Smooth muscle cell (in vitro differentiated cells): Measurements from ENCODE around the gene GPR137. TPM values are rescaled to one million over a fixed set of nuclear protein-coding genes. Genes with fewer than 3 reads are reported as not detected.

ENCODE experiments used
- DNase-seq: peaks from one replicate; lab custom pipeline; 2025; ENCODE audit not compliant: unreplicated experiment; lab: John Stamatoyannopoulos, UW
- H2AFZ ChIP-seq: fragments of 200-600 bp; sonication (generic); 2 replicates; pipeline ENCODE4 v1.6.0; 2016; ENCODE audit warnings: antibody characterized with exemption, low read depth, mild to moderate bottlenecking
- H3F3A ChIP-seq: fragments of 200-600 bp; sonication (generic); 2 replicates; pipeline ENCODE4 v1.6.0; 2017; ENCODE audit warnings: antibody characterized with exemption, low read depth
- H3K27ac ChIP-seq: fragments of 200-600 bp; sonication (generic); 2 replicates; pipeline ENCODE4 v1.5.1; 2016; ENCODE audit warnings: low read depth, mild to moderate bottlenecking
- H3K27me3 ChIP-seq: fragments of 200-600 bp; sonication (generic); 2 replicates; pipeline ENCODE4 v1.6.1; 2016; ENCODE audit warnings: low read depth, mild to moderate bottlenecking
- H3K36me3 ChIP-seq: fragments of 200-600 bp; sonication (generic); 2 replicates; pipeline ENCODE4 v1.5.1; 2016; ENCODE audit warnings: low read depth
- H3K4me1 ChIP-seq: fragments of 200-600 bp; sonication (generic); 2 replicates; pipeline ENCODE4 v1.5.1; 2016; ENCODE audit warnings: low read depth
- H3K4me2 ChIP-seq: fragments of 200-600 bp; sonication (generic); 2 replicates; pipeline ENCODE4 v1.6.0; 2016; ENCODE audit warnings: mild to moderate bottlenecking
- H3K4me3 ChIP-seq: fragments of 200-600 bp; sonication (generic); 2 replicates; pipeline ENCODE4 v1.5.1; 2016; ENCODE audit warnings: mild to moderate bottlenecking
- H3K79me2 ChIP-seq: fragments of 200-600 bp; sonication (generic); 2 replicates; pipeline ENCODE4 v1.6.0; 2016; ENCODE audit warnings: low read depth, mild to moderate bottlenecking
- H3K9ac ChIP-seq: fragments of 200-600 bp; sonication (generic); 2 replicates; pipeline ENCODE4 v1.6.0; 2016; ENCODE audit warnings: low read depth
- H3K9me3 ChIP-seq: fragments of 200-600 bp; sonication (generic); replicated peaks from 2 replicates; pipeline ENCODE4 v1.5.1; 2016; ENCODE audit warnings: low read depth
- H4K20me1 ChIP-seq: fragments of 200-600 bp; sonication (generic); 2 replicates; pipeline ENCODE4 v1.6.0; 2016; ENCODE audit warnings: low read depth
- CTCF ChIP-seq: fragments of 200-600 bp; sonication (generic); IDR thresholded peaks from 2 replicates; pipeline ENCODE4 v1.5.1; 2017; ENCODE audit warnings: borderline replicate concordance, mild to moderate bottlenecking, antibody characterized with exemption; ENCODE audit not compliant: insufficient read depth, poor library complexity, severe bottlenecking
- WGBS: methylation state at CpG from one replicate; pipeline ENCODE4 v1.1.7; 2016; ENCODE audit warnings: low lambda C conversion rate; 5-methylcytosine and 5-hydroxymethylcytosine counted together
- polyA plus RNA-seq: library from polyadenylated mRNA; unstranded; fragments of >200 nt; fragmentation: Nextera tagmentation; extraction: Ambion mirVana; gene quantifications from 2 replicates; pipeline ENCODE4 v1.2.1, GENCODE V29; 2016
- total RNA-seq: library from RNA; depleted of rRNA; stranded (reverse); fragments of >200 nt; gene quantifications from 2 replicates; pipeline ENCODE4 v1.2.3, GENCODE V29; 2014

The GPR137 gene
- total and polyA plus RNA-seq, 2 experiments from 2014 or later, result 17.3 to 69.0 TPM

GRCh38 chr11:64304316-64305072, 18.8 kb downstream of the GPR137 start:
- H3K4me2 ChIP-seq, result peak overlapping the region; percentile 79
- H3K27ac ChIP-seq, result peak overlapping the region; percentile 83
- peaks cover 14% of the 10 kb centered on the region for H3K27me3 ChIP-seq
- H3K4me1 ChIP-seq, result peaks cover 15% of the 10 kb centered on the region
- H3K4me3 ChIP-seq, result peak overlapping the region; percentile 49
- WGBS, result 2% methylated on average over 46 of the region's 46 CpGs
- no peaks in the 10 kb centered on the region for H3K9me3 ChIP-seq
- peak overlapping the region; percentile 55 for H3K9ac ChIP-seq
- H3F3A ChIP-seq, result no peaks in the 10 kb centered on the region
- peaks cover 27% of the 10 kb centered on the region for H3K79me2 ChIP-seq
- peak; percentile 84 for DNase-seq
- no peak overlapping the region for H2AFZ ChIP-seq
- peak; percentile 88 for TF ChIP-seq CTCF
- H3K36me3 ChIP-seq, result no peaks in the 10 kb centered on the region
- H4K20me1 ChIP-seq, result peaks cover 7% of the 10 kb centered on the region

- peak within 1 kb of the TSS; percentile 99 for H3K4me2 ChIP-seq
- peak within 1 kb of the TSS; percentile 82 for H3K4me3 ChIP-seq
- H3K9ac ChIP-seq, result peak within 1 kb of the TSS; percentile 60
- H4K20me1 ChIP-seq, result peaks cover 7% of the 10 kb centered on the region
- peak; percentile 98 for DNase-seq
- TF ChIP-seq CTCF, result no peak
- peaks cover 27% of the 10 kb centered on the region for H3K79me2 ChIP-seq
- H3K4me1 ChIP-seq, result peaks cover 10% of the 10 kb centered on the region
- peaks cover 7% of the 10 kb centered on the region for H3K27me3 ChIP-seq
- no peaks in the 10 kb centered on the region for H3F3A ChIP-seq
- peak within 1 kb of the TSS; percentile 83 for H3K27ac ChIP-seq
- no peaks in the 10 kb centered on the region for H3K9me3 ChIP-seq
- H2AFZ ChIP-seq, result peak within 1 kb of the TSS; percentile 62
- WGBS, result under 1% methylated on average over 29 of the region's 81 CpGs
- H3K36me3 ChIP-seq, result no peaks in the 10 kb centered on the region
These were observed 19.5 kb downstream of the GPR137 start, which contains the start of gene ESRRA for GRCh38 chr11:64305075-64305690. Gene ESRRA (plus strand): TSS chr11:64305524. CDS start chr11:64307180, 1,656 bp downstream.

GRCh38 chr11:64305691-64306562, 20.3 kb downstream of the GPR137 start:
- H3K79me2 ChIP-seq, result peaks cover 30% of the 10 kb centered on the region
- peak overlapping the region; percentile 82 for H3K4me3 ChIP-seq
- peak overlapping the region; percentile 99 for H3K4me2 ChIP-seq
- DNase-seq, result no peak
- H3K9me3 ChIP-seq, result no peaks in the 10 kb centered on the region
- peaks cover under 1% of the 10 kb centered on the region for H3K27me3 ChIP-seq
- H3K27ac ChIP-seq, result no peak overlapping the region
- peak overlapping the region; percentile 62 for H2AFZ ChIP-seq
- peak; percentile 31 for TF ChIP-seq CTCF
- no peaks in the 10 kb centered on the region for H3F3A ChIP-seq
- peaks cover 6% of the 10 kb centered on the region for H3K4me1 ChIP-seq
- H3K36me3 ChIP-seq, result no peaks in the 10 kb centered on the region
- H4K20me1 ChIP-seq, result peaks cover 7% of the 10 kb centered on the region
- 1% methylated on average over 57 of the region's 71 CpGs for WGBS
- H3K9ac ChIP-seq, result peak overlapping the region; percentile 60
